GM12878 (cell line): ENCODE measurements around the gene RPS6KL1. TPM values are rescaled to one million over a fixed set of nuclear protein-coding genes. Genes with fewer than 3 reads are reported as not detected.

Source experiments
- ATAC-seq: fragments of 200-7000 bp; cut with Tn5 transposase; 3 replicates; pipeline ENCODE4 v1.9.1; 2020; ENCODE audit warnings: mild to moderate bottlenecking, moderate library complexity
- BruUV-seq: library from RNA; stranded (reverse); fragments of 400-500 nt; replicated peaks from 2 replicates; lab custom pipeline; 2021; lab: Mats Ljungman, UMichigan
- CTCF ChIA-PET: fragments of 300-600 bp; sonication (Branson Sonifier 250); formaldehyde crosslinking; extraction: SDS; loops from one replicate; lab custom pipeline; 2021; ENCODE audit warnings: inconsistent platforms; lab: Yijun Ruan, JAX
- POLR2A ChIA-PET: fragments of 350-600 bp; formaldehyde crosslinking; extraction: SDS; loops from one replicate; lab custom pipeline; 2021; ENCODE audit warnings: inconsistent platforms; lab: Charles Lee
- RAD21 ChIA-PET: fragments of 300-600 bp; sonication (Branson Sonifier 250); formaldehyde crosslinking; loops from one replicate; lab custom pipeline; 2023; ENCODE audit warnings: antibody characterized with exemption; ENCODE audit not compliant: unreplicated experiment; lab: Charles Lee
- SMC1A ChIA-PET: fragments of 300-600 bp; sonication (Branson Sonifier 250); formaldehyde crosslinking; loops from one replicate; lab custom pipeline; 2023; ENCODE audit not compliant: unreplicated experiment, uncharacterized antibody; lab: Charles Lee
- DNase-seq: peaks from one replicate; pipeline ENCODE4 v3.0.0-alpha.2; 2011; ENCODE audit warnings: low read depth, low spot score
- FAIRE-seq: peaks from 3 replicates; lab custom pipeline; 2011; peaks lifted over from hg19 to GRCh38; lab: Jason Lieb, UNC
- H2AFZ ChIP-seq: 2 replicates; pipeline ENCODE4 v1.6.0; 2011; ENCODE audit warnings: low read depth, low read length, control low read depth; ENCODE audit not compliant: control insufficient read depth
- H3K27ac ChIP-seq: 2 replicates; pipeline ENCODE4 v1.5.1; 2011; ENCODE audit warnings: control low read depth; ENCODE audit not compliant: control insufficient read depth, insufficient read depth
- H3K27me3 ChIP-seq, 2 experiments: replicated peaks in 1 of 2; 2 replicates each; pipeline versions ENCODE4 v1.6.0 to v1.6.1; 2011; ENCODE audit warnings: low read length in 1 of 2; ENCODE audit not compliant: control insufficient read depth in 2 of 2, insufficient read depth in 2 of 2
- H3K36me3 ChIP-seq, 2 experiments: 2 replicates each; pipeline ENCODE4 v1.5.1; 2011; ENCODE audit warnings: low read length in 1 of 2; ENCODE audit not compliant: control insufficient read depth in 2 of 2, insufficient read depth in 2 of 2
- H3K4me1 ChIP-seq: 2 replicates; pipeline ENCODE4 v1.6.1; 2011; ENCODE audit warnings: mild to moderate bottlenecking, low read length, moderate library complexity, mixed read lengths; ENCODE audit not compliant: control insufficient read depth, insufficient read depth
- H3K4me2 ChIP-seq: 2 replicates; pipeline ENCODE4 v1.6.0; 2011; ENCODE audit warnings: control low read depth; ENCODE audit not compliant: control insufficient read depth, insufficient read depth
- H3K4me3 ChIP-seq: fragments of 200-600 bp; sonication (generic); 2 replicates; pipeline ENCODE4 v1.5.1; 2016
- H3K79me2 ChIP-seq: 2 replicates; pipeline ENCODE4 v1.6.0; 2011; ENCODE audit warnings: low read length; ENCODE audit not compliant: control insufficient read depth, insufficient read depth
- H3K9ac ChIP-seq: 2 replicates; pipeline ENCODE4 v1.8.0; 2011; ENCODE audit warnings: low read length, control low read depth, mixed read lengths; ENCODE audit not compliant: control insufficient read depth, insufficient read depth
- H3K9me3 ChIP-seq: replicated peaks from 3 replicates; pipeline ENCODE4 v1.5.1; 2011; ENCODE audit warnings: mild to moderate bottlenecking, low read length; ENCODE audit not compliant: control insufficient read depth, insufficient read depth
- H4K20me1 ChIP-seq: 2 replicates; pipeline ENCODE4 v1.6.0; 2011; ENCODE audit not compliant: control insufficient read depth, insufficient read depth
- BMI1 ChIP-seq: fragments of 450-650 bp; IDR thresholded peaks from 2 replicates; pipeline ENCODE4 v1.6.1; 2016; ENCODE audit warnings: mild to moderate bottlenecking, moderate library complexity, borderline replicate concordance
- CBFB ChIP-seq: IDR thresholded peaks from 2 replicates; pipeline ENCODE4 v1.6.1; 2016; ENCODE audit warnings: antibody characterized with exemption, low read depth
- EGR1 ChIP-seq, 2 experiments: IDR thresholded peaks; 1 replicate in 1 of 2; 2 replicates in 1 of 2; pipeline ENCODE4 v1.6.1; 2011 to 2012; ENCODE audit warnings: low read depth in 2 of 2, low read length in 2 of 2, borderline replicate concordance in 1 of 2, mild to moderate bottlenecking in 1 of 2, moderate library complexity in 1 of 2
- ESRRA ChIP-seq: IDR thresholded peaks from 2 replicates; pipeline ENCODE4 v1.6.1; 2012; ENCODE audit warnings: mild to moderate bottlenecking, low read length, improper control_type of control experiment
- IKZF2 ChIP-seq, 2 experiments: fragments of 450-650 bp; IDR thresholded peaks; 2 replicates each; pipeline ENCODE4 v1.6.1; 2017; ENCODE audit warnings: mild to moderate bottlenecking in 2 of 2, moderate library complexity in 2 of 2
- KAT2A ChIP-seq: conservative IDR thresholded peaks from 2 replicates; pipeline ENCODE4 v1.6.1; 2011; ENCODE audit warnings: low read depth, low read length; ENCODE audit not compliant: control insufficient read depth
- KDM1A ChIP-seq: fragments of 200-600 bp; sonication (generic); IDR thresholded peaks from 2 replicates; pipeline ENCODE4 v1.6.1; 2016; ENCODE audit warnings: borderline replicate concordance
- LARP7 ChIP-seq: fragments of 450-650 bp; IDR thresholded peaks from 2 replicates; pipeline ENCODE4 v1.6.1; 2017; ENCODE audit warnings: mild to moderate bottlenecking
- MEF2A ChIP-seq: IDR thresholded peaks from 2 replicates; pipeline ENCODE4 v1.6.1; 2011; ENCODE audit warnings: low read depth, mild to moderate bottlenecking, low read length, moderate library complexity; ENCODE audit not compliant: insufficient read depth
- MEF2B ChIP-seq: fragments of 450-650 bp; IDR thresholded peaks from 2 replicates; pipeline ENCODE4 v1.6.1; 2018; ENCODE audit warnings: mild to moderate bottlenecking, moderate library complexity; ENCODE audit not compliant: partially characterized antibody, poor library complexity, severe bottlenecking
- NR2C1 ChIP-seq: fragments of 450-650 bp; IDR thresholded peaks from 2 replicates; pipeline ENCODE4 v1.6.1; 2017; ENCODE audit warnings: antibody characterized with exemption, mild to moderate bottlenecking, moderate library complexity
- POU2F2 ChIP-seq: IDR thresholded peaks from 3 replicates; pipeline ENCODE4 v1.6.1; 2011; ENCODE audit warnings: low read depth, mild to moderate bottlenecking, low read length, borderline replicate concordance
- RFX5 ChIP-seq: IDR thresholded peaks from 2 replicates; pipeline ENCODE4 v1.6.1; 2011; ENCODE audit warnings: low read depth, low read length, improper control_type of control experiment
- TBL1XR1 ChIP-seq: IDR thresholded peaks from 2 replicates; pipeline ENCODE4 v1.6.1; 2012; ENCODE audit warnings: low read depth, low read length, improper control_type of control experiment
- TCF12 ChIP-seq: IDR thresholded peaks from 2 replicates; pipeline ENCODE4 v1.6.1; 2011; ENCODE audit warnings: low read depth, mild to moderate bottlenecking, low read length
- WGBS: methylation state at CpG from one replicate; pipeline ENCODE4 v1.1.6; 2016; ENCODE audit warnings: low lambda C conversion rate; ENCODE audit not compliant: insufficient replicate concordance, insufficient coverage; ENCODE audit errors: missing lambda C conversion rate; 5-methylcytosine and 5-hydroxymethylcytosine counted together
- in situ Hi-C: fragments of 300-500 bp; cut with MboI; formaldehyde crosslinking; loops from 9 replicates; pipeline ENCODE4 v1.14.3; 2018; ENCODE audit warnings: mixed read lengths
- intact Hi-C: fragments of 100-400 bp; cut with micrococcal nuclease; formaldehyde crosslinking; loops from one replicate; pipeline ENCODE4 v1.14.2; 2022; ENCODE audit not compliant: unreplicated experiment
- polyA plus RNA-seq, 11 experiments: library from polyadenylated mRNA; depleted of rRNA in 4 of 11; unstranded in 6 of 11; stranded (reverse) in 5 of 11; fragments of >200 nt; fragmentation: Nextera tagmentation in 4 of 11; fragmentation: Illumina TruSeq in 1 of 11; extraction: Ambion mirVana in 4 of 11; extraction: Trizol in 1 of 11; gene quantifications; 1 replicate in 1 of 11; 2 replicates in 10 of 11; pipeline versions ENCODE4 v1.2.1 to v1.2.3, GENCODE V29; 2011 to 2016; ENCODE audit warnings: inconsistent platforms in 2 of 11, missing spikeins in 2 of 11, low read depth in 1 of 11
- total RNA-seq, 4 experiments: library from RNA; depleted of rRNA in 3 of 4; stranded (reverse); fragments of >200 nt in 3 of 4; fragmentation: Illumina TruSeq in 1 of 4; extraction: Trizol in 1 of 4; gene quantifications; 2 replicates each; pipeline versions ENCODE4 v1.2.1 to v1.2.3, GENCODE V29; 2013 to 2021
- TF ChIP-seq, protein P1 (sequence below): IDR thresholded peaks from 2 replicates; pipeline ENCODE4 v1.6.1; 2011; ENCODE audit warnings: mild to moderate bottlenecking, low read depth, low read length, moderate library complexity; ENCODE audit not compliant: insufficient replicate concordance
- TF ChIP-seq, protein P2 (sequence below): fragments of 450-650 bp; IDR thresholded peaks from 2 replicates; pipeline ENCODE4 v1.6.1; 2016; ENCODE audit warnings: mild to moderate bottlenecking
- TF ChIP-seq, protein P3 (sequence below): fragments of 450-650 bp; IDR thresholded peaks from 2 replicates; pipeline ENCODE4 v1.6.1; 2017; ENCODE audit warnings: low read depth, mild to moderate bottlenecking, moderate library complexity
- TF ChIP-seq, protein P4 (sequence below): IDR thresholded peaks from 2 replicates; pipeline ENCODE4 v1.6.1; 2011; ENCODE audit warnings: borderline replicate concordance, low read depth, mild to moderate bottlenecking, moderate library complexity, mixed read lengths, low read length; ENCODE audit not compliant: insufficient read depth; ENCODE audit errors: extremely low read length

RPS6KL1 gene
- total and polyA plus RNA-seq, 10 of the 15 experiments (the other 5 are each of a cell fraction or from before 2014, with no cell fraction given): 0.04 to 4.2 (median 2.0) TPM

DNA sequence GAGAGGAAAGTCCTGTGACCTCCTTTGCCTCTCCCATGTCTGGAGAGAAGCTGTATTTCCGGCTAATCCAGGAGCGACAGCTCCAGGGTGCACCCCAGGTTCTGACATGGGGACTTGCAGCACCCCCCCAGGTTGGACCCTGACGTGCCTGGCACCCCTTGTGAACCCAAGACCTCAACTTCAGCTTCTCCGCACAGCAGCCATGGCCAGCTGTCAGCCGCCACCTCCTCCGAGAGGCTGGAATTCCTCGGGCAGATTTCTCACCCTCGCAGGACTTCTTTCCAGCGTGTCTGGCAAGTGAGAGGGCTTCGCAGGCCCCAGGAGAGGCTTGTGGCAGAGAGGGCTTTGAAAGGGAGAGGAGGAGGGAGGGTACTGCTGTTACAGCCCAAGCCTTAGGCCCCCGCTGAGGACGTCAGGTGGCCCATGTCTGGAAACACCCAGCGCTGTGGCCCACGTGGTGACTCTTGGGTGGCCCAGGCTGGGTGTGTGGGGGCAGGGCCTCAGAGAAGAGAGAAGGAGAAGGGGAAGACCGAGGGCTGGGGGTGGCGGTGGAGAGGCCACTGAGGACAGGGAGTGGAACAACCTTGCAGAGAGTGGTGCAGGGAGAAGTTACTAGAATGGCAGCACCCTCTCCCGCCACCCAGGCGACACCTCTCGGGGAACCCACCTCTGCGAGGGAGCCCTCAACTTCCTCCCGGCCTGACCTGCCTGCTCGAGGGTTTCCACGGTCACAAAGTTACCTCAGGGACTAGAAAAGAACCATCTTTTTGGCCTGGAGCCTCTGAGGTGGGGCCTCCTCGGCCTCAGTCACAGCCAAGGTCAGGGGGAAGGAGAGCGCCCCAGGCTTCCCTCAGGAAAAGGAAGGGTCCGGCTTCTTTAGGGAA, 11.7 kb upstream of the RPS6KL1 start:
- RAD21 ChIA-PET: interaction anchor here (1.3 kb wide), 1 partner anchor 9 kb away, joined by 5 read pairs; no protein-coding TSS in a partner anchor
- no peak overlapping the region for H3K9ac ChIP-seq
- no peak for FAIRE-seq
- peak overlapping the region; percentile 16 for H2AFZ ChIP-seq
- 59% methylated on average over 26 of the region's 26 CpGs for WGBS
- POLR2A ChIA-PET: interaction anchor here (0.5 to 1.2 kb wide), 3 partner anchors 8 to 361 kb away, joined by 3 to 6 read pairs (median 3); no protein-coding TSS in a partner anchor
- BruUV-seq: no TSS peak
- no peaks in the 10 kb centered on the region for H3K36me3 ChIP-seq
- no peak overlapping the region for H3K27ac ChIP-seq
- CTCF ChIA-PET: interaction anchor here (0.7 to 1.5 kb wide), 6 partner anchors 8 to 74 kb away, joined by 3 to 10 read pairs (median 6); no protein-coding TSS in a partner anchor
- H3K4me1 ChIP-seq: peaks cover 19% of the 10 kb centered on the region
- DNase-seq: no peak
- no peak overlapping the region for H3K4me3 ChIP-seq
- in situ Hi-C loops: no loop called here
- no peaks in the 10 kb centered on the region for H3K79me2 ChIP-seq
- peak; percentile 53 for ATAC-seq
- SMC1A ChIA-PET: interaction anchor here (0.6 to 1.0 kb wide), 3 partner anchors 154 to 629 kb away, joined by 3 read pairs; no protein-coding TSS in a partner anchor
- no peaks in the 10 kb centered on the region for H3K27me3 ChIP-seq
- H3K4me2 ChIP-seq: no peak overlapping the region
- H4K20me1 ChIP-seq: no peaks in the 10 kb centered on the region
- intact Hi-C loops: no loop called here
- H3K9me3 ChIP-seq: no peaks in the 10 kb centered on the region; the same call in 2 of the 3 replicates
- TF ChIP-seq, protein P1, sequence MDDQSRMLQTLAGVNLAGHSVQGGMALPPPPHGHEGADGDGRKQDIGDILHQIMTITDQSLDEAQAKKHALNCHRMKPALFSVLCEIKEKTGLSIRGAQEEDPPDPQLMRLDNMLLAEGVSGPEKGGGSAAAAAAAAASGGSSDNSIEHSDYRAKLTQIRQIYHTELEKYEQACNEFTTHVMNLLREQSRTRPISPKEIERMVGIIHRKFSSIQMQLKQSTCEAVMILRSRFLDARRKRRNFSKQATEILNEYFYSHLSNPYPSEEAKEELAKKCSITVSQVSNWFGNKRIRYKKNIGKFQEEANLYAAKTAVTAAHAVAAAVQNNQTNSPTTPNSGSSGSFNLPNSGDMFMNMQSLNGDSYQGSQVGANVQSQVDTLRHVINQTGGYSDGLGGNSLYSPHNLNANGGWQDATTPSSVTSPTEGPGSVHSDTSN: no peak
- TF ChIP-seq LARP7: no peak
- no peak for TF ChIP-seq CBFB
- no peak for TF ChIP-seq POU2F2
- TF ChIP-seq BMI1: no peak
- no peak for TF ChIP-seq KDM1A
- no peak for TF ChIP-seq IKZF2 (IDR thresholded peaks at IDR 0.05)
- TF ChIP-seq TCF12: no peak
- TF ChIP-seq MEF2A: no peak
- TF ChIP-seq, protein P2, sequence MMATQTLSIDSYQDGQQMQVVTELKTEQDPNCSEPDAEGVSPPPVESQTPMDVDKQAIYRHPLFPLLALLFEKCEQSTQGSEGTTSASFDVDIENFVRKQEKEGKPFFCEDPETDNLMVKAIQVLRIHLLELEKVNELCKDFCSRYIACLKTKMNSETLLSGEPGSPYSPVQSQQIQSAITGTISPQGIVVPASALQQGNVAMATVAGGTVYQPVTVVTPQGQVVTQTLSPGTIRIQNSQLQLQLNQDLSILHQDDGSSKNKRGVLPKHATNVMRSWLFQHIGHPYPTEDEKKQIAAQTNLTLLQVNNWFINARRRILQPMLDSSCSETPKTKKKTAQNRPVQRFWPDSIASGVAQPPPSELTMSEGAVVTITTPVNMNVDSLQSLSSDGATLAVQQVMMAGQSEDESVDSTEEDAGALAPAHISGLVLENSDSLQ: no peak
- no peak for TF ChIP-seq EGR1 (IDR thresholded peaks at IDR 0.05; ENCODE audit: borderline replicate concordance in 1 of 2, low read depth in 2 of 2, low read length in 2 of 2)
- TF ChIP-seq NR2C1: no peak
- TF ChIP-seq ESRRA: no peak
- TF ChIP-seq RFX5: no peak
- no peak for TF ChIP-seq TBL1XR1
- TF ChIP-seq MEF2B: no peak
- TF ChIP-seq, protein P3, sequence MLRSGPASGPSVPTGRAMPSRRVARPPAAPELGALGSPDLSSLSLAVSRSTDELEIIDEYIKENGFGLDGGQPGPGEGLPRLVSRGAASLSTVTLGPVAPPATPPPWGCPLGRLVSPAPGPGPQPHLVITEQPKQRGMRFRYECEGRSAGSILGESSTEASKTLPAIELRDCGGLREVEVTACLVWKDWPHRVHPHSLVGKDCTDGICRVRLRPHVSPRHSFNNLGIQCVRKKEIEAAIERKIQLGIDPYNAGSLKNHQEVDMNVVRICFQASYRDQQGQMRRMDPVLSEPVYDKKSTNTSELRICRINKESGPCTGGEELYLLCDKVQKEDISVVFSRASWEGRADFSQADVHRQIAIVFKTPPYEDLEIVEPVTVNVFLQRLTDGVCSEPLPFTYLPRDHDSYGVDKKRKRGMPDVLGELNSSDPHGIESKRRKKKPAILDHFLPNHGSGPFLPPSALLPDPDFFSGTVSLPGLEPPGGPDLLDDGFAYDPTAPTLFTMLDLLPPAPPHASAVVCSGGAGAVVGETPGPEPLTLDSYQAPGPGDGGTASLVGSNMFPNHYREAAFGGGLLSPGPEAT: no peak
- TF ChIP-seq KAT2A: no peak
- TF ChIP-seq, protein P4, sequence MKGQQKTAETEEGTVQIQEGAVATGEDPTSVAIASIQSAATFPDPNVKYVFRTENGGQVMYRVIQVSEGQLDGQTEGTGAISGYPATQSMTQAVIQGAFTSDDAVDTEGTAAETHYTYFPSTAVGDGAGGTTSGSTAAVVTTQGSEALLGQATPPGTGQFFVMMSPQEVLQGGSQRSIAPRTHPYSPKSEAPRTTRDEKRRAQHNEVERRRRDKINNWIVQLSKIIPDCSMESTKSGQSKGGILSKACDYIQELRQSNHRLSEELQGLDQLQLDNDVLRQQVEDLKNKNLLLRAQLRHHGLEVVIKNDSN: peak; percentile 22
